ENCODE measurements around the gene PGBD1. TPM values are rescaled to one million over a fixed set of nuclear protein-coding genes. Genes with fewer than 3 reads are reported as not detected.
"Not testable (repeated sequence)": the region's sequence is repeated elsewhere in the genome, so short reads cannot be mapped to it uniquely, and the experiment has no call there.

PGBD1 gene
- total RNA-seq, 1 donor from 2014 or later, result 7.9 TPM

DNA sequence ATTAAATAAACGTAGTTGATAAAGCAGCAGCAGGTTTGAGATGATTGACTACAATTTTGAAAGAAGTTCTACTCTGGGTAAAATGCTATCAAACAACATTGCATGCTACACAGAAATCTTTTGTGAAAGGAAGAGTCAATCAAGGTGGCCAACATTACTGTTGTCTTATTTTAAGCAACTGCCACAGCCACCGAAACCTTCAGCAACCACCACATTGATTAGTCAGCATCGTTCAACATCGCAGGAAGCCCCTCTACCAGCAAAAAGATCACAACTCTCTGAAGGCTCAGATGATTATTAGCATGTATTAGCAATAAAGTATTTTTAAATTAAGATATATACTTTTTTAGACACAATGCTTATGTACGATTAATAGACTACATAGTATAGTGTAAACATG is 14.0 kb downstream of the PGBD1 start:
- Histone ChIP-seq H3K79me2 (ENCODE audit: insufficient read depth, low read length) (no peaks in the 10 kb centered on the region), H3K36me3 (ENCODE audit: insufficient read depth, low read length) (peaks cover 9% of the 10 kb centered on the region), H4K20me1 (ENCODE audit: insufficient read depth, low read length) (no peaks in the 10 kb centered on the region), H3K9ac (ENCODE audit: low read length) (no peak overlapping the region), H3K4me3 (ENCODE audit: insufficient read depth, low read depth, low read length) (no peak overlapping the region), H3K27me3 (ENCODE audit: insufficient read depth, low read length) (no peaks in the 10 kb centered on the region), H2AFZ (ENCODE audit: low read depth, low read length) (no peak overlapping the region), H3K27ac (ENCODE audit: low read depth, low read length) (no peak overlapping the region), H3K9me3 (ENCODE audit: insufficient read depth, low read depth, low read length) (no peaks in the 10 kb centered on the region), H3K4me1 (ENCODE audit: insufficient read depth, low read length) (no peaks in the 10 kb centered on the region), H3K4me2 (ENCODE audit: low read length) (no peak overlapping the region)
- Mint-ChIP-seq H3K27me3 (ENCODE audit: low read depth, unreplicated experiment) (no peaks in the 10 kb centered on the region), H3K4me1 (ENCODE audit: low read depth, unreplicated experiment) (peaks cover 15% of the 10 kb centered on the region), H3K36me3 (ENCODE audit: low read depth, unreplicated experiment) (peaks cover 14% of the 10 kb centered on the region), H3K4me3 (ENCODE audit: unreplicated experiment) (no peak overlapping the region), H3K9me3 (ENCODE audit: unreplicated experiment) (no peaks in the 10 kb centered on the region), H3K27ac (ENCODE audit: unreplicated experiment) (no peak overlapping the region)
- TF ChIP-seq, protein P1, sequence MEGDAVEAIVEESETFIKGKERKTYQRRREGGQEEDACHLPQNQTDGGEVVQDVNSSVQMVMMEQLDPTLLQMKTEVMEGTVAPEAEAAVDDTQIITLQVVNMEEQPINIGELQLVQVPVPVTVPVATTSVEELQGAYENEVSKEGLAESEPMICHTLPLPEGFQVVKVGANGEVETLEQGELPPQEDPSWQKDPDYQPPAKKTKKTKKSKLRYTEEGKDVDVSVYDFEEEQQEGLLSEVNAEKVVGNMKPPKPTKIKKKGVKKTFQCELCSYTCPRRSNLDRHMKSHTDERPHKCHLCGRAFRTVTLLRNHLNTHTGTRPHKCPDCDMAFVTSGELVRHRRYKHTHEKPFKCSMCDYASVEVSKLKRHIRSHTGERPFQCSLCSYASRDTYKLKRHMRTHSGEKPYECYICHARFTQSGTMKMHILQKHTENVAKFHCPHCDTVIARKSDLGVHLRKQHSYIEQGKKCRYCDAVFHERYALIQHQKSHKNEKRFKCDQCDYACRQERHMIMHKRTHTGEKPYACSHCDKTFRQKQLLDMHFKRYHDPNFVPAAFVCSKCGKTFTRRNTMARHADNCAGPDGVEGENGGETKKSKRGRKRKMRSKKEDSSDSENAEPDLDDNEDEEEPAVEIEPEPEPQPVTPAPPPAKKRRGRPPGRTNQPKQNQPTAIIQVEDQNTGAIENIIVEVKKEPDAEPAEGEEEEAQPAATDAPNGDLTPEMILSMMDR (IDR thresholded peaks at IDR 0.05; ENCODE audit: insufficient read depth, low read depth, low read length), result no peak
- no peak for TF ChIP-seq EZH2 (IDR thresholded peaks at IDR 0.05; ENCODE audit: insufficient read depth, low read length)
- no peak for FAIRE-seq
- DNase-seq (ENCODE audit: low read depth), result no peak

DNA sequence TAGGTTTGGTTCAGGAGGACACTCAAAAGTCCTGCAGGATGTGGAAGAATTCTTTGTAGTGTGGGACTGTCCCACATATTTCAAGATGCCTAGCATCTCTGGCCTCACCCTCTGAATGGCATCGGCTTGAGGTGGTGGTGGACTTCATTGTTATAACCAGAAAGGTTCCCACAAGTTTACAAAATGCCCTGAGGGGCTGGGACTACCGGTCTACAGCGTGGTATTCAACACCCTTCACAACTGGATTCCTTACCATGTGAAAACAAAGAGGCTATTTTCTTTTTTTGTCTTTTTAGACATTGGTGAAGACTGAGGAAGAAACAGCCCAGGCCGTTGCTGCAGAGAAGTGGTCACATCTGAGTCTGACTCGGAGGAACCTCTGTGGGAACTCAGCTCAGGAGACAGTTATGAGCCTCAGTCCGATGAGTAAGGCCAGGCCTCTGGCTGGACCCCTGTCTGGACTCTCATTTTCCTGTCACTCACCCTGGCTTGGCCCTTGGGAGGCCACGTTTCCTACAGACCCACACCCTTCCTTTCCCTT is 15.2 kb downstream of the PGBD1 start:
- no peak overlapping the region for H3K4me3 ChIP-seq (ENCODE audit: insufficient read depth, low read depth, low read length)
- H3K79me2 ChIP-seq (ENCODE audit: insufficient read depth, low read length), result no peaks in the 10 kb centered on the region
- Mint-ChIP-seq H3K27me3 (ENCODE audit: low read depth, unreplicated experiment) (no peaks in the 10 kb centered on the region), H3K4me1 (ENCODE audit: low read depth, unreplicated experiment) (peaks cover 22% of the 10 kb centered on the region), H3K36me3 (ENCODE audit: low read depth, unreplicated experiment) (peaks cover 18% of the 10 kb centered on the region), H3K4me3 (ENCODE audit: unreplicated experiment) (no peak overlapping the region), H3K27ac (ENCODE audit: unreplicated experiment) (peak overlapping the region; percentile 79), H3K9me3 (ENCODE audit: unreplicated experiment) (no peaks in the 10 kb centered on the region)
- TF ChIP-seq, protein P1 (IDR thresholded peaks at IDR 0.05; ENCODE audit: insufficient read depth, low read depth, low read length), result no peak
- TF ChIP-seq EZH2 (IDR thresholded peaks at IDR 0.05; ENCODE audit: insufficient read depth, low read length), result no peak
- H4K20me1 ChIP-seq (ENCODE audit: insufficient read depth, low read length), result no peaks in the 10 kb centered on the region
- no peaks in the 10 kb centered on the region for H3K9me3 ChIP-seq (ENCODE audit: insufficient read depth, low read depth, low read length)
- peaks cover 9% of the 10 kb centered on the region for H3K36me3 ChIP-seq (ENCODE audit: insufficient read depth, low read length)
- FAIRE-seq (no peak), DNase-seq (ENCODE audit: low read depth) (no peak)
- no peak overlapping the region for H3K27ac ChIP-seq (ENCODE audit: low read depth, low read length)
- H3K4me1 ChIP-seq (ENCODE audit: insufficient read depth, low read length), result no peaks in the 10 kb centered on the region
- H3K9ac ChIP-seq (ENCODE audit: low read length), result no peak overlapping the region
- H3K4me2 ChIP-seq (ENCODE audit: low read length), result no peak overlapping the region
- H2AFZ ChIP-seq (ENCODE audit: low read depth, low read length), result no peak overlapping the region
- no peaks in the 10 kb centered on the region for H3K27me3 ChIP-seq (ENCODE audit: insufficient read depth, low read length)

DNA sequence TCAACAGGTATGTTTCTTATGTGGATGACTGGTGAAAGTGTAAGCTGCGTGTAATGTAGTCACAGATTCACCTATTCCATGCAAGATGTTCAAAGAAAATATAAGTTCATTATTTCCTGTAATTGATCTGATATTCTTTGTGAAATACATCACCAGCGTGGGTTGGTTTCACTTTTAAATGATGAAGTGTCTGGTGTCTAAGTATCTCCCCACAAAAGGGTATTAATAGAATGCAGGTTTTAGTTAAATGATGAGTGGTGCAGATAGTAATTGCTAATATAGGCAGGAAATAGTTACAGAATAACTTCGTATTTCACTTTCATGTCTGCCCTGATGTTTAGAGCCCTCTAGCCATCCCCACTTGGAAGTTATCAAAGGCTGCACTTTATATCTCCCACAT is 22.2 kb downstream of the PGBD1 start:
- no peaks in the 10 kb centered on the region for H3K9me3 ChIP-seq (ENCODE audit: insufficient read depth, low read depth, low read length)
- H3K27me3 ChIP-seq (ENCODE audit: insufficient read depth, low read length), result no peaks in the 10 kb centered on the region
- DNase-seq (ENCODE audit: low read depth), result no peak
- H3K4me1 ChIP-seq (ENCODE audit: insufficient read depth, low read length), result no peaks in the 10 kb centered on the region
- peaks cover 11% of the 10 kb centered on the region for H3K36me3 Mint-ChIP-seq (ENCODE audit: low read depth, unreplicated experiment)
- no peaks in the 10 kb centered on the region for H4K20me1 ChIP-seq (ENCODE audit: insufficient read depth, low read length)
- H3K4me3 Mint-ChIP-seq (ENCODE audit: unreplicated experiment), result no peak overlapping the region
- H3K79me2 ChIP-seq (ENCODE audit: insufficient read depth, low read length), result no peaks in the 10 kb centered on the region
- H3K4me1 Mint-ChIP-seq (ENCODE audit: low read depth, unreplicated experiment), result peaks cover 10% of the 10 kb centered on the region
- no peaks in the 10 kb centered on the region for H3K36me3 ChIP-seq (ENCODE audit: insufficient read depth, low read length)
- no peaks in the 10 kb centered on the region for H3K27me3 Mint-ChIP-seq (ENCODE audit: low read depth, unreplicated experiment)
- H3K27ac Mint-ChIP-seq (ENCODE audit: unreplicated experiment), result no peak overlapping the region
- no peaks in the 10 kb centered on the region for H3K9me3 Mint-ChIP-seq (ENCODE audit: unreplicated experiment)
- no peak overlapping the region for H3K4me3 ChIP-seq (ENCODE audit: insufficient read depth, low read depth, low read length)
- FAIRE-seq, result no peak
- TF ChIP-seq, protein P1 (IDR thresholded peaks at IDR 0.05; ENCODE audit: insufficient read depth, low read depth, low read length), result no peak
- TF ChIP-seq EZH2 (IDR thresholded peaks at IDR 0.05; ENCODE audit: insufficient read depth, low read length), result no peak
- H3K27ac ChIP-seq (ENCODE audit: low read depth, low read length), result no peak overlapping the region
- no peak overlapping the region for H3K9ac ChIP-seq (ENCODE audit: low read length)
- no peak overlapping the region for H2AFZ ChIP-seq (ENCODE audit: low read depth, low read length)
- H3K4me2 ChIP-seq (ENCODE audit: low read length), result no peak overlapping the region

GRCh38 chr6:28306363-28306762 is 25.0 kb downstream of the PGBD1 start:
- H3K27me3 Mint-ChIP-seq (ENCODE audit: low read depth, unreplicated experiment); DNase-seq (ENCODE audit: low read depth); H3K9me3 ChIP-seq (ENCODE audit: insufficient read depth, low read depth, low read length): not testable (repeated sequence)

More at GRCh38 chr6:28306363-28306762, 25.0 kb downstream of the PGBD1 start:
- not testable (repeated sequence) for H3K27ac ChIP-seq (ENCODE audit: low read depth, low read length); H3K79me2 ChIP-seq (ENCODE audit: insufficient read depth, low read length); H3K4me1 ChIP-seq (ENCODE audit: insufficient read depth, low read length); FAIRE-seq; H3K4me2 ChIP-seq (ENCODE audit: low read length); H2AFZ ChIP-seq (ENCODE audit: low read depth, low read length); H3K36me3 ChIP-seq (ENCODE audit: insufficient read depth, low read length); H3K4me3 ChIP-seq (ENCODE audit: insufficient read depth, low read depth, low read length); H4K20me1 ChIP-seq (ENCODE audit: insufficient read depth, low read length); H3K9ac ChIP-seq (ENCODE audit: low read length); H3K36me3 Mint-ChIP-seq (ENCODE audit: low read depth, unreplicated experiment); H3K27me3 ChIP-seq (ENCODE audit: insufficient read depth, low read length); H3K9me3 Mint-ChIP-seq (ENCODE audit: unreplicated experiment); H3K4me1 Mint-ChIP-seq (ENCODE audit: low read depth, unreplicated experiment); H3K27ac Mint-ChIP-seq (ENCODE audit: unreplicated experiment); H3K4me3 Mint-ChIP-seq (ENCODE audit: unreplicated experiment)
